ENCODE measurements around the gene PPP2R2B. TPM values are rescaled to one million over a fixed set of nuclear protein-coding genes. Genes with fewer than 3 reads are reported as not detected.
"Not testable (repeated sequence)": the region's sequence is repeated elsewhere in the genome, so short reads cannot be mapped to it uniquely, and the experiment has no call there.

PPP2R2B gene
- total RNA-seq, 2 donors from 2014 or later = 0.35 to 0.93 TPM

GRCh38 chr5:146565764-146566367 lies 312.7 kb downstream of the PPP2R2B start:
- H3K4me1 ChIP-seq = no peaks in the 10 kb centered on the region
- peak; percentile 42 for DNase-seq
- no peaks in the 10 kb centered on the region for H3K27me3 ChIP-seq
- intact Hi-C loops (cut with DNase I) = no loop called here
- TF ChIP-seq, protein P1, sequence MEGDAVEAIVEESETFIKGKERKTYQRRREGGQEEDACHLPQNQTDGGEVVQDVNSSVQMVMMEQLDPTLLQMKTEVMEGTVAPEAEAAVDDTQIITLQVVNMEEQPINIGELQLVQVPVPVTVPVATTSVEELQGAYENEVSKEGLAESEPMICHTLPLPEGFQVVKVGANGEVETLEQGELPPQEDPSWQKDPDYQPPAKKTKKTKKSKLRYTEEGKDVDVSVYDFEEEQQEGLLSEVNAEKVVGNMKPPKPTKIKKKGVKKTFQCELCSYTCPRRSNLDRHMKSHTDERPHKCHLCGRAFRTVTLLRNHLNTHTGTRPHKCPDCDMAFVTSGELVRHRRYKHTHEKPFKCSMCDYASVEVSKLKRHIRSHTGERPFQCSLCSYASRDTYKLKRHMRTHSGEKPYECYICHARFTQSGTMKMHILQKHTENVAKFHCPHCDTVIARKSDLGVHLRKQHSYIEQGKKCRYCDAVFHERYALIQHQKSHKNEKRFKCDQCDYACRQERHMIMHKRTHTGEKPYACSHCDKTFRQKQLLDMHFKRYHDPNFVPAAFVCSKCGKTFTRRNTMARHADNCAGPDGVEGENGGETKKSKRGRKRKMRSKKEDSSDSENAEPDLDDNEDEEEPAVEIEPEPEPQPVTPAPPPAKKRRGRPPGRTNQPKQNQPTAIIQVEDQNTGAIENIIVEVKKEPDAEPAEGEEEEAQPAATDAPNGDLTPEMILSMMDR (IDR thresholded peaks at IDR 0.05) = peak; percentile 34
- H3K9me3 ChIP-seq = no peaks in the 10 kb centered on the region
- no peaks in the 10 kb centered on the region for H3K36me3 ChIP-seq
- H3K27ac ChIP-seq = no peak overlapping the region
- H3K9ac ChIP-seq (ENCODE audit: low read depth in 2 of 2, low read length in 2 of 2) = no peak overlapping the region
- H3K4me3 ChIP-seq = no peak overlapping the region

- TF ChIP-seq, protein P1 (IDR thresholded peaks at IDR 0.05) = no peak
- no peaks in the 10 kb centered on the region for H3K27me3 ChIP-seq
- intact Hi-C loops (cut with DNase I) = no loop called here
- no peak overlapping the region for H3K9ac ChIP-seq (ENCODE audit: low read depth in 2 of 2, low read length in 2 of 2)
- no peak for DNase-seq
- H3K27ac ChIP-seq = no peak overlapping the region
- no peaks in the 10 kb centered on the region for H3K36me3 ChIP-seq
- no peak overlapping the region for H3K4me3 ChIP-seq
- H3K4me1 ChIP-seq = no peaks in the 10 kb centered on the region
- H3K9me3 ChIP-seq = no peaks in the 10 kb centered on the region
Observed at GRCh38 chr5:146564007-146564762, 314.4 kb downstream of the PPP2R2B start.

GRCh38 chr5:146562461-146562860 lies 316.1 kb downstream of the PPP2R2B start:
- intact Hi-C loops (cut with DNase I) = no loop called here
- Histone ChIP-seq H3K36me3 (no peaks in the 10 kb centered on the region), H3K4me3 (no peak overlapping the region), H3K4me1 (no peaks in the 10 kb centered on the region), H3K27me3 (no peaks in the 10 kb centered on the region), H3K27ac (no peak overlapping the region), H3K9me3 (no peaks in the 10 kb centered on the region), H3K9ac (ENCODE audit: low read depth in 2 of 2, low read length in 2 of 2) (no peak overlapping the region)
- TF ChIP-seq, protein P1 (IDR thresholded peaks at IDR 0.05) = no peak
- DNase-seq = no peak

DNA sequence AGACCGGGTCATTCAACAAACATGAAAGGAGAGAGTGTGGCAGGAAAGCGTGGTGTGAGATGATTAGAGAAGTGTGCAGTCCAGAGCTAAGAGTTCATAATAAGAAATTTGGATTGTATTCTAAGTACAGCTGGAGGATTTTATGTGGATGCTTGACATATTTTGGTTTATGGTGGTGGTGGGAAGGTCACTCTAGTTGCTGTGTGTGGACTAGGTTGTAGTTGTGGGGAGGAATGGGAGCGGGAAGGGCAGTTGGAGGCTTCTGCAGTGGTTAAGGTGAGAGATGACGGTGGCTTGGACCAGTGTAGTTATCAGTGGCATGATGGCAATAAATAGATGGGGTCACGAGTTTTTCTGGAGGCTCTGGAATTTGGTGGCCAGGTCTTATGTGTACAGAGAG lies 316.8 kb downstream of the PPP2R2B start:
- intact Hi-C loops (cut with DNase I) = no loop called here
- no peak for DNase-seq
- H3K4me3 ChIP-seq = no peak overlapping the region
- no peaks in the 10 kb centered on the region for H3K4me1 ChIP-seq
- no peaks in the 10 kb centered on the region for H3K36me3 ChIP-seq
- no peaks in the 10 kb centered on the region for H3K27me3 ChIP-seq
- no peak overlapping the region for H3K27ac ChIP-seq
- TF ChIP-seq, protein P1 (IDR thresholded peaks at IDR 0.05) = no peak
- no peaks in the 10 kb centered on the region for H3K9me3 ChIP-seq
- no peak overlapping the region for H3K9ac ChIP-seq (ENCODE audit: low read depth in 2 of 2, low read length in 2 of 2)

- Histone ChIP-seq H3K4me1 (no peaks in the 10 kb centered on the region), H3K9ac (ENCODE audit: low read depth in 2 of 2, low read length in 2 of 2) (no peak overlapping the region), H3K9me3 (no peaks in the 10 kb centered on the region), H3K27me3 (no peaks in the 10 kb centered on the region), H3K4me3 (no peak overlapping the region), H3K27ac (no peak overlapping the region), H3K36me3 (no peaks in the 10 kb centered on the region)
- TF ChIP-seq, protein P1 (IDR thresholded peaks at IDR 0.05) = no peak
- intact Hi-C loops (cut with DNase I) = no loop called here
- DNase-seq = no peak
Observed at GRCh38 chr5:146560205-146560812, 318.2 kb downstream of the PPP2R2B start.

GRCh38 chr5:146556884-146557283 lies 321.7 kb downstream of the PPP2R2B start:
- H3K27ac ChIP-seq; intact Hi-C loops (cut with DNase I); H3K27me3 ChIP-seq; H3K4me3 ChIP-seq; H3K9me3 ChIP-seq; H3K4me1 ChIP-seq; H3K36me3 ChIP-seq; H3K9ac ChIP-seq (ENCODE audit: low read depth in 2 of 2, low read length in 2 of 2); DNase-seq: not testable (repeated sequence)

All from colonic mucosa (tissue), 4 donors.